ENCODE measurements around the gene HORMAD2. TPM values are rescaled to one million over a fixed set of nuclear protein-coding genes. Genes with fewer than 3 reads are reported as not detected.

HORMAD2 gene
- total and polyA plus RNA-seq, 2 donors (not counting 3 experiments of a cell fraction or from before 2014, with no cell fraction given) = not detected

GRCh38 chr22:30128511-30128910, 48.2 kb downstream of the HORMAD2 start:
- no peak overlapping the region for H2AFZ ChIP-seq (ENCODE audit: low read depth, low read length)
- H3K4me1 ChIP-seq (ENCODE audit: control insufficient read depth, extremely low read depth, insufficient read depth, low read length) = no peaks in the 10 kb centered on the region
- TF ChIP-seq MYC (IDR thresholded peaks at IDR 0.05; ENCODE audit: low read depth, low read length) (no peak), POLR2A (IDR thresholded peaks at IDR 0.05; ENCODE audit: low read depth, low read length) (no peak), GATA2 (IDR thresholded peaks at IDR 0.05; ENCODE audit: insufficient read depth, insufficient read length, low read depth, low read length) (no peak), POLR2AphosphoS5 (IDR thresholded peaks at IDR 0.05; ENCODE audit: insufficient read depth, low read depth, low read length) (no peak), EZH2 (IDR thresholded peaks at IDR 0.05; ENCODE audit: borderline replicate concordance, low read depth, low read length, severe bottlenecking) (no peak), FOS (IDR thresholded peaks at IDR 0.05; ENCODE audit: borderline replicate concordance, insufficient read depth, low read length) (no peak), JUN (IDR thresholded peaks at IDR 0.05; ENCODE audit: borderline replicate concordance, insufficient read depth, insufficient read length, low read depth) (no peak)
- TF ChIP-seq, protein P1, sequence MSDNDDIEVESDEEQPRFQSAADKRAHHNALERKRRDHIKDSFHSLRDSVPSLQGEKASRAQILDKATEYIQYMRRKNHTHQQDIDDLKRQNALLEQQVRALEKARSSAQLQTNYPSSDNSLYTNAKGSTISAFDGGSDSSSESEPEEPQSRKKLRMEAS (IDR thresholded peaks at IDR 0.05; ENCODE audit: insufficient read depth, insufficient read length) = no peak
- no peak overlapping the region for H3K4me2 ChIP-seq (ENCODE audit: insufficient read depth, low read length)
- H3K36me3 ChIP-seq (ENCODE audit: control insufficient read depth in 2 of 2, extremely low read depth in 1 of 2, insufficient read depth in 2 of 2, low read length in 2 of 2) = no peaks in the 10 kb centered on the region
- no peaks in the 10 kb centered on the region for H3K9me3 ChIP-seq (replicated peaks; ENCODE audit: control insufficient read depth, insufficient read depth, low read length)
- no peak overlapping the region for H3K4me3 ChIP-seq (replicated peaks in 1 of 3; ENCODE audit: insufficient read depth in 1 of 3, low read depth in 1 of 3, low read length in 3 of 3)
- H4K20me1 ChIP-seq (replicated peaks; ENCODE audit: control insufficient read depth, extremely low read depth, insufficient read depth, low read length) = no peaks in the 10 kb centered on the region
- POLR2A ChIA-PET = no interaction called here
- peaks cover 9 to 12% of the 10 kb centered on the region in 2 experiments for H3K27me3 ChIP-seq (ENCODE audit: control insufficient read depth in 2 of 2, insufficient read depth in 2 of 2, low read length in 2 of 2)
- DNase-seq (ENCODE audit: low read depth, low spot score) = no peak
- H3K79me2 ChIP-seq (ENCODE audit: control insufficient read depth, insufficient read depth, low read length) = no peaks in the 10 kb centered on the region
- no peak overlapping the region for H3K27ac ChIP-seq (ENCODE audit: insufficient read depth, low read depth, low read length)
- intact Hi-C loops (cut with micrococcal nuclease) = no loop called here
- BruUV-seq (replicated peaks) = no TSS peak
- H3K9me1 ChIP-seq (replicated peaks; ENCODE audit: control insufficient read depth, extremely low read depth, insufficient read depth, low read length) = no peaks in the 10 kb centered on the region
- dilution Hi-C loops (cut with MboI; ENCODE audit: extremely low pct_ligation_motif_present, low sequenced_read_pairs) = no loop called here
- H3K9ac ChIP-seq (replicated peaks; ENCODE audit: extremely low read depth, insufficient read depth, low read length) = no peak overlapping the region
- FAIRE-seq = no peak
- CTCF ChIA-PET = interaction anchor here (0.7 to 1.1 kb wide), 2 partner anchors 8 to 16 kb away, joined by 3 to 4 read pairs; no protein-coding TSS in a partner anchor

- intact Hi-C loops (cut with micrococcal nuclease) = no loop called here
- dilution Hi-C loops (cut with MboI; ENCODE audit: extremely low pct_ligation_motif_present, low sequenced_read_pairs) = no loop called here
- CTCF ChIA-PET = interaction anchor here (0.6 to 0.7 kb wide), 2 partner anchors 9 to 707 kb away, joined by 3 read pairs; no protein-coding TSS in a partner anchor
- Histone ChIP-seq H3K79me2 (ENCODE audit: control insufficient read depth, insufficient read depth, low read length) (no peaks in the 10 kb centered on the region), H2AFZ (ENCODE audit: low read depth, low read length) (no peak overlapping the region), H3K4me1 (ENCODE audit: control insufficient read depth, extremely low read depth, insufficient read depth, low read length) (no peaks in the 10 kb centered on the region), H3K27me3 (ENCODE audit: control insufficient read depth in 2 of 2, insufficient read depth in 2 of 2, low read length in 2 of 2) (peaks cover 5 to 12% of the 10 kb centered on the region in 2 experiments), H3K4me3 (replicated peaks in 1 of 3; ENCODE audit: insufficient read depth in 1 of 3, low read depth in 1 of 3, low read length in 3 of 3) (no peak overlapping the region), H3K9ac (replicated peaks; ENCODE audit: extremely low read depth, insufficient read depth, low read length) (no peak overlapping the region), H3K9me1 (replicated peaks; ENCODE audit: control insufficient read depth, extremely low read depth, insufficient read depth, low read length) (no peaks in the 10 kb centered on the region), H4K20me1 (replicated peaks; ENCODE audit: control insufficient read depth, extremely low read depth, insufficient read depth, low read length) (no peaks in the 10 kb centered on the region), H3K9me3 (replicated peaks; ENCODE audit: control insufficient read depth, insufficient read depth, low read length) (no peaks in the 10 kb centered on the region), H3K27ac (ENCODE audit: insufficient read depth, low read depth, low read length) (no peak overlapping the region), H3K4me2 (ENCODE audit: insufficient read depth, low read length) (no peak overlapping the region), H3K36me3 (ENCODE audit: control insufficient read depth in 2 of 2, extremely low read depth in 1 of 2, insufficient read depth in 2 of 2, low read length in 2 of 2) (no peaks in the 10 kb centered on the region)
- FAIRE-seq (no peak), DNase-seq (ENCODE audit: low read depth, low spot score) (no peak)
- BruUV-seq (replicated peaks) = no TSS peak
- TF ChIP-seq POLR2AphosphoS5 (IDR thresholded peaks at IDR 0.05; ENCODE audit: insufficient read depth, low read depth, low read length) = no peak
- TF ChIP-seq MYC (IDR thresholded peaks at IDR 0.05; ENCODE audit: low read depth, low read length) = no peak
- TF ChIP-seq GATA2 (IDR thresholded peaks at IDR 0.05; ENCODE audit: insufficient read depth, insufficient read length, low read depth, low read length) = no peak
- TF ChIP-seq, protein P1 (IDR thresholded peaks at IDR 0.05; ENCODE audit: insufficient read depth, insufficient read length) = no peak
- TF ChIP-seq EZH2 (IDR thresholded peaks at IDR 0.05; ENCODE audit: borderline replicate concordance, low read depth, low read length, severe bottlenecking) = no peak
- POLR2A ChIA-PET = no interaction called here
Observed at GRCh38 chr22:30129636-30130035, 49.4 kb downstream of the HORMAD2 start.

Data from endothelial cell of umbilical vein (primary cell).